SK-N-SH (cell line): ENCODE data around the gene CLEC7A. TPM values are rescaled to one million over a fixed set of nuclear protein-coding genes. Genes with fewer than 3 reads are reported as not detected.

Experiments
- CTCF ChIA-PET: fragments of 300-600, 350-600 bp; formaldehyde crosslinking; extraction: SDS; loops from one replicate; lab custom pipeline; 2021; lab: Yijun Ruan, JAX
- POLR2A ChIA-PET: fragments of 350-600 bp; sonication (Branson Sonifier 250); formaldehyde crosslinking; extraction: SDS; loops from one replicate; lab custom pipeline; 2020; ENCODE audit warnings: antibody characterized with exemption, inconsistent platforms; lab: Yijun Ruan, JAX
- DNase-seq: peaks from one replicate; pipeline ENCODE4 v3.0.0; 2012
- H2AFZ ChIP-seq: fragments of 200-600 bp; sonication (generic); 2 replicates; pipeline ENCODE4 v1.8.1; 2016; ENCODE audit warnings: antibody characterized with exemption, mild to moderate bottlenecking, low read depth
- H3F3A ChIP-seq: fragments of 200-600 bp; sonication (generic); replicated peaks from 2 replicates; pipeline ENCODE3; 2016; ENCODE audit warnings: antibody characterized with exemption, mild to moderate bottlenecking; ENCODE audit not compliant: insufficient read depth
- H3K27ac ChIP-seq, 2 experiments: fragments of 200-500 bp in 1 of 2; fragments of 200-600 bp in 1 of 2; sonication (Bioruptor generic) in 1 of 2; sonication (generic), shearing (Covaris generic) in 1 of 2; 2 replicates each; pipeline versions ENCODE4 v1.5.1 to v1.6.1; 2014 to 2016; ENCODE audit warnings: low read depth in 2 of 2, inconsistent platforms in 1 of 2, low read length in 1 of 2, mild to moderate bottlenecking in 1 of 2, mixed read lengths in 1 of 2
- H3K27me3 ChIP-seq: fragments of 200-600 bp; sonication (generic), shearing (Covaris generic); 2 replicates; pipeline ENCODE4 v1.6.1; 2016; ENCODE audit warnings: mixed run types; ENCODE audit not compliant: insufficient read depth
- H3K36me3 ChIP-seq, 2 experiments: fragments of 200-500 bp in 1 of 2; fragments of 200-600 bp in 1 of 2; sonication (Bioruptor generic) in 1 of 2; sonication (generic) in 1 of 2; replicated peaks in 1 of 2; 2 replicates each; pipeline versions ENCODE3 to v1.5.1; 2014 to 2016; ENCODE audit warnings: low read length in 1 of 2, mild to moderate bottlenecking in 1 of 2; ENCODE audit not compliant: insufficient read depth in 2 of 2, control insufficient read depth in 1 of 2
- H3K4me1 ChIP-seq, 2 experiments: fragments of 200-500 bp in 1 of 2; fragments of 200-600 bp in 1 of 2; sonication (Bioruptor generic) in 1 of 2; sonication (generic), shearing (Covaris generic) in 1 of 2; 2 replicates each; pipeline versions ENCODE4 v1.5.1 to v1.6.1; 2014 to 2016; ENCODE audit warnings: low read depth in 1 of 2, low read length in 1 of 2, mixed run types in 1 of 2; ENCODE audit not compliant: insufficient read depth in 2 of 2, control insufficient read depth in 1 of 2
- H3K4me2 ChIP-seq: fragments of 200-600 bp; sonication (generic), shearing (Covaris generic); 2 replicates; pipeline ENCODE4 v1.6.1; 2017; ENCODE audit warnings: mixed run types
- H3K4me3 ChIP-seq, 2 experiments: fragments of 200-500 bp in 1 of 2; fragments of 200-600 bp in 1 of 2; sonication (Bioruptor generic) in 1 of 2; sonication (generic), shearing (Covaris generic) in 1 of 2; 2 replicates each; pipeline versions ENCODE4 v1.5.1 to v1.8.1; 2014 to 2016; ENCODE audit warnings: low read depth in 2 of 2, inconsistent platforms in 1 of 2, low read length in 1 of 2, mild to moderate bottlenecking in 1 of 2, mixed read lengths in 1 of 2, moderate library complexity in 1 of 2
- H3K79me2 ChIP-seq: fragments of 200-600 bp; sonication (generic); 2 replicates; pipeline ENCODE4 v1.8.1; 2017; ENCODE audit warnings: mild to moderate bottlenecking; ENCODE audit not compliant: insufficient read depth
- H3K9ac ChIP-seq: fragments of 200-600 bp; sonication (generic); 2 replicates; pipeline ENCODE4 v1.6.1; 2017; ENCODE audit warnings: mixed run types
- H3K9me2 ChIP-seq: fragments of 200-600 bp; sonication (generic); 2 replicates; pipeline ENCODE4 v1.6.1; 2017; ENCODE audit warnings: mixed run types
- H3K9me3 ChIP-seq: fragments of 200-600 bp; sonication (generic); 2 replicates; pipeline ENCODE4 v1.6.1; 2017; ENCODE audit warnings: mixed run types, mild to moderate bottlenecking, moderate library complexity
- H4K20me1 ChIP-seq: fragments of 200-600 bp; sonication (generic); 2 replicates; pipeline ENCODE4 v1.6.1; 2017; ENCODE audit warnings: mild to moderate bottlenecking, mixed run types; ENCODE audit not compliant: insufficient read depth
- CTCF ChIP-seq: fragments of 200-600 bp; sonication (generic); IDR thresholded peaks from 2 replicates; pipeline ENCODE4 v1.6.1; 2017; ENCODE audit warnings: antibody characterized with exemption, mild to moderate bottlenecking, moderate library complexity
- EP300 ChIP-seq, 2 experiments: IDR thresholded peaks; 2 replicates each; pipeline versions ENCODE4 v1.4.0 to v1.6.1; 2012; ENCODE audit warnings: borderline replicate concordance in 1 of 2, low read depth in 1 of 2, low read length in 1 of 2
- EZH2phosphoT487 ChIP-seq: fragments of 200-600 bp; sonication (generic); IDR thresholded peaks from 2 replicates; pipeline ENCODE4 v1.6.1; 2017; ENCODE audit warnings: low read depth, mixed run types, mild to moderate bottlenecking, antibody characterized with exemption, moderate library complexity, borderline replicate concordance
- GATA2 ChIP-seq: sonication (generic); formaldehyde crosslinking; IDR thresholded peaks from 2 replicates; pipeline ENCODE4 v1.5.0; 2020; ENCODE audit warnings: mild to moderate bottlenecking, missing genetic modification reagents
- JUND ChIP-seq: IDR thresholded peaks from 2 replicates; pipeline ENCODE4 v1.4.0; 2012
- MAX ChIP-seq: IDR thresholded peaks from 2 replicates; pipeline ENCODE4 v1.4.0; 2012; ENCODE audit warnings: low read depth
- NFIC ChIP-seq: IDR thresholded peaks from 2 replicates; pipeline ENCODE4 v1.4.0; 2012; ENCODE audit warnings: borderline replicate concordance
- NRF1 ChIP-seq: IDR thresholded peaks from 2 replicates; pipeline ENCODE4 v1.6.1; 2012; ENCODE audit warnings: low read depth, mild to moderate bottlenecking, low read length
- PBX3 ChIP-seq: IDR thresholded peaks from 2 replicates; pipeline ENCODE4; 2012
- RAD21 ChIP-seq: IDR thresholded peaks from 2 replicates; pipeline ENCODE4 v1.6.1; 2012; ENCODE audit warnings: mild to moderate bottlenecking, low read length
- RFX5 ChIP-seq: IDR thresholded peaks from 2 replicates; pipeline ENCODE4 v1.6.1; 2012; ENCODE audit warnings: mild to moderate bottlenecking, improper control_type of control experiment, low read length
- RXRA ChIP-seq: IDR thresholded peaks from 2 replicates; pipeline ENCODE4 v1.4.0; 2012; ENCODE audit warnings: low read depth, mild to moderate bottlenecking, borderline replicate concordance
- TCF12 ChIP-seq: IDR thresholded peaks from 2 replicates; pipeline ENCODE4 v1.4.0; 2012
- USF1 ChIP-seq: IDR thresholded peaks from 2 replicates; pipeline ENCODE4 v1.4.0; 2012; ENCODE audit warnings: low read depth, borderline replicate concordance
- WGBS: methylation state at CpG from one replicate; pipeline ENCODE4 v1.1.6; 2017; ENCODE audit warnings: low lambda C conversion rate; 5-methylcytosine and 5-hydroxymethylcytosine counted together
- polyA plus RNA-seq, 3 experiments: library from polyadenylated mRNA; depleted of rRNA; stranded (reverse); fragments of >200 nt; gene quantifications; 2 replicates each; pipeline ENCODE4 v1.2.3, GENCODE V29; 2012

Gene CLEC7A
- polyA plus RNA-seq, 1 of the 3 experiments (the other 2 are of a cell fraction), result not detected

- 15% methylated on average over 5 of the region's 5 CpGs for WGBS
- ChIA-PET CTCF (interaction anchor here (1.2 kb wide), 1 partner anchor 20 kb away, joined by 4 read pairs; no protein-coding TSS in a partner anchor), POLR2A (no interaction called here)
- Histone ChIP-seq H3K27me3 (peaks cover 10% of the 10 kb centered on the region; the same call in 1 of the 2 replicates), H3F3A (no peaks in the 10 kb centered on the region), H3K9ac (no peak overlapping the region), H3K4me2 (no peak overlapping the region), H3K9me2 (no peaks in the 10 kb centered on the region), H3K79me2 (no peaks in the 10 kb centered on the region), H3K36me3 (no peaks in the 10 kb centered on the region), H2AFZ (no peak overlapping the region), H3K9me3 (no peaks in the 10 kb centered on the region), H3K27ac (no peak overlapping the region), H4K20me1 (no peaks in the 10 kb centered on the region), H3K4me3 (no peak overlapping the region), H3K4me1 (no peaks in the 10 kb centered on the region)
- no peak for DNase-seq
- no peak for TF ChIP-seq JUND
- TF ChIP-seq NRF1, result no peak
- no peak for TF ChIP-seq RXRA
- TF ChIP-seq RFX5, result no peak
- no peak for TF ChIP-seq NFIC
- TF ChIP-seq RAD21, result no peak
- TF ChIP-seq GATA2 (CRISPR knock-in tag), result no peak
- no peak for TF ChIP-seq EP300 (IDR thresholded peaks at IDR 0.05; ENCODE audit: borderline replicate concordance in 1 of 2, low read depth in 1 of 2, low read length in 1 of 2)
- no peak for TF ChIP-seq PBX3
- TF ChIP-seq TCF12, result no peak
- TF ChIP-seq EZH2phosphoT487, result no peak
Measured at GRCh38 chr12:10170216-10170615, 40.2 kb upstream of the CLEC7A start.

GRCh38 chr12:10169104-10169503 is 39.1 kb upstream of the CLEC7A start:
- H3K79me2 ChIP-seq, result no peaks in the 10 kb centered on the region
- H3K9me2 ChIP-seq, result no peaks in the 10 kb centered on the region
- H3K9ac ChIP-seq, result no peak overlapping the region
- H3K4me3 ChIP-seq, result no peak overlapping the region
- peaks cover 10% of the 10 kb centered on the region; the same call in 1 of the 2 replicates for H3K27me3 ChIP-seq
- no peak overlapping the region for H3K4me2 ChIP-seq
- 1% methylated on average over 3 of the region's 3 CpGs for WGBS
- CTCF ChIA-PET, result interaction anchor here (1.1 kb wide), 1 partner anchor 11 kb away, joined by 3 read pairs; no protein-coding TSS in a partner anchor
- no peaks in the 10 kb centered on the region for H3K36me3 ChIP-seq
- H3K27ac ChIP-seq, result no peak overlapping the region
- H3F3A ChIP-seq, result no peaks in the 10 kb centered on the region
- no peak overlapping the region for H2AFZ ChIP-seq
- POLR2A ChIA-PET, result no interaction called here
- H3K4me1 ChIP-seq, result no peaks in the 10 kb centered on the region
- TF ChIP-seq CTCF (no peak), RAD21 (no peak), USF1 (no peak), MAX (no peak)
- H3K9me3 ChIP-seq, result no peaks in the 10 kb centered on the region
- DNase-seq, result no peak
- H4K20me1 ChIP-seq, result no peaks in the 10 kb centered on the region
